ENCODE measurements around the gene FNDC3B.

The FNDC3B gene

DNA sequence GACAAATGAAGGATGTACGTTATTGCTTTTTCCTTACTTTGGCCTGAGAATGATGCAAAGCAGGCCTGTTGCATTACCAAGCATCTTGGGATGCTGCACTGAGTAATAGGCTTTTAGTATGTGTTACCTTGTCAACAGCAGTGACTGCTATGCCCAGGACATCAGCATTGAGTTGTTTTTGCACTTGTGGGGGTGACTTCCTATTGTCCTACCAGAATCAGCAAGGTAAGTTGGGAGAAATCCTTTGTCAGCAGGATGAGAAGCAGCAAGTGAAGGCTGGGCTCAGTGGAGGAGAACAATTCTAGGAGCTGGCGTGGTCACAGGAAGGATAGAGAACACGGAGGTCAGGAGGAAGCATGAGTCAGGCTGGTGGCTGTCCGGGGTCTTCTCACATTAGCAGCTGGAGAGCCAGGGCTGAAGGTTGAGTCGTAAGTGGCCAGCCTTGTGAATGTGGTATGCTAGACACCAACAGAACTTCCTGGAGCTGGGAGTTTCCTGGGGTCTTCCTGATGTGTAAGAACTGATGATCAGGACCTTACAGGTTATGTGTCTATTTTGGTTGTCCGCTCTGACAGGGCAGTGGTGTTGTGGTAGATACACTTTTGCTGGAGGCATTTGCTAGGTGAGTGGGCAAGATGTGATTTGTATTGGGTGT is 142.7 kb downstream of the FNDC3B start:
- Histone ChIP-seq H3K27ac (ENCODE audit: low read depth, low read length, poor library complexity, severe bottlenecking) (no peak overlapping the region), H3K4me1 (ENCODE audit: insufficient read depth, low read length, severe bottlenecking) (no peaks in the 10 kb centered on the region), H3F3A (ENCODE audit: insufficient read depth, low read length) (no peaks in the 10 kb centered on the region), H3K9me3 (ENCODE audit: low read length) (no peaks in the 10 kb centered on the region), H3K27me3 (ENCODE audit: insufficient read depth, low read length) (no peaks in the 10 kb centered on the region), H4K20me1 (ENCODE audit: insufficient read depth, low read length) (no peaks in the 10 kb centered on the region), H3K4me3 (ENCODE audit: low read depth, low read length, poor library complexity, severe bottlenecking) (no peak overlapping the region), H3K36me3 (ENCODE audit: insufficient read depth, low read length) (no peaks in the 10 kb centered on the region), H3K4me2 (ENCODE audit: low read length) (no peak overlapping the region), H3K79me2 (ENCODE audit: insufficient read depth, low read length) (no peaks in the 10 kb centered on the region), H3K9ac (ENCODE audit: low read length) (no peak overlapping the region), H2AFZ (ENCODE audit: low read length) (no peak overlapping the region), H3K9me2 (ENCODE audit: low read depth, low read length) (no peaks in the 10 kb centered on the region)
- TF ChIP-seq CTCF (IDR thresholded peaks at IDR 0.05; ENCODE audit: low read length) (no peak), EZH2 (IDR thresholded peaks at IDR 0.05; ENCODE audit: borderline replicate concordance, low read length) (no peak)

- Histone ChIP-seq H3K4me2 (ENCODE audit: low read length) (no peak overlapping the region), H3K36me3 (ENCODE audit: insufficient read depth, low read length) (no peaks in the 10 kb centered on the region), H3K9ac (ENCODE audit: low read length) (no peak overlapping the region), H2AFZ (ENCODE audit: low read length) (no peak overlapping the region), H3K4me3 (ENCODE audit: low read depth, low read length, poor library complexity, severe bottlenecking) (no peak overlapping the region), H3F3A (ENCODE audit: insufficient read depth, low read length) (no peaks in the 10 kb centered on the region), H3K79me2 (ENCODE audit: insufficient read depth, low read length) (no peaks in the 10 kb centered on the region), H4K20me1 (ENCODE audit: insufficient read depth, low read length) (no peaks in the 10 kb centered on the region), H3K9me2 (ENCODE audit: low read depth, low read length) (no peaks in the 10 kb centered on the region), H3K27me3 (ENCODE audit: insufficient read depth, low read length) (no peaks in the 10 kb centered on the region), H3K27ac (ENCODE audit: low read depth, low read length, poor library complexity, severe bottlenecking) (no peak overlapping the region), H3K4me1 (ENCODE audit: insufficient read depth, low read length, severe bottlenecking) (no peaks in the 10 kb centered on the region), H3K9me3 (ENCODE audit: low read length) (no peaks in the 10 kb centered on the region)
- TF ChIP-seq EZH2 (IDR thresholded peaks at IDR 0.05; ENCODE audit: borderline replicate concordance, low read length) (no peak), CTCF (IDR thresholded peaks at IDR 0.05; ENCODE audit: low read length) (no peak)
These were observed 143.4 kb downstream of the FNDC3B start for GRCh38 chr3:172182797-172183196.

GRCh38 chr3:172184106-172184822 is 144.9 kb downstream of the FNDC3B start:
- Histone ChIP-seq H3K4me2 (ENCODE audit: low read length) (no peak overlapping the region), H3K27ac (ENCODE audit: low read depth, low read length, poor library complexity, severe bottlenecking) (no peak overlapping the region), H4K20me1 (ENCODE audit: insufficient read depth, low read length) (no peaks in the 10 kb centered on the region), H3K4me1 (ENCODE audit: insufficient read depth, low read length, severe bottlenecking) (no peaks in the 10 kb centered on the region), H2AFZ (ENCODE audit: low read length) (no peak overlapping the region), H3K9ac (ENCODE audit: low read length) (no peak overlapping the region), H3F3A (ENCODE audit: insufficient read depth, low read length) (no peaks in the 10 kb centered on the region), H3K79me2 (ENCODE audit: insufficient read depth, low read length) (no peaks in the 10 kb centered on the region), H3K9me3 (ENCODE audit: low read length) (no peaks in the 10 kb centered on the region), H3K9me2 (ENCODE audit: low read depth, low read length) (no peaks in the 10 kb centered on the region), H3K4me3 (ENCODE audit: low read depth, low read length, poor library complexity, severe bottlenecking) (no peak overlapping the region), H3K36me3 (ENCODE audit: insufficient read depth, low read length) (no peaks in the 10 kb centered on the region), H3K27me3 (ENCODE audit: insufficient read depth, low read length) (no peaks in the 10 kb centered on the region)
- TF ChIP-seq CTCF (IDR thresholded peaks at IDR 0.05; ENCODE audit: low read length) (no peak), EZH2 (IDR thresholded peaks at IDR 0.05; ENCODE audit: borderline replicate concordance, low read length) (no peak)

All from OCI-LY1 (cell line).